ENCODE data around the gene ITGB7.
"Not testable (repeated sequence)": the region's sequence is repeated elsewhere in the genome, so short reads cannot be mapped to it uniquely, and the experiment has no call there.

ITGB7 gene

DNA sequence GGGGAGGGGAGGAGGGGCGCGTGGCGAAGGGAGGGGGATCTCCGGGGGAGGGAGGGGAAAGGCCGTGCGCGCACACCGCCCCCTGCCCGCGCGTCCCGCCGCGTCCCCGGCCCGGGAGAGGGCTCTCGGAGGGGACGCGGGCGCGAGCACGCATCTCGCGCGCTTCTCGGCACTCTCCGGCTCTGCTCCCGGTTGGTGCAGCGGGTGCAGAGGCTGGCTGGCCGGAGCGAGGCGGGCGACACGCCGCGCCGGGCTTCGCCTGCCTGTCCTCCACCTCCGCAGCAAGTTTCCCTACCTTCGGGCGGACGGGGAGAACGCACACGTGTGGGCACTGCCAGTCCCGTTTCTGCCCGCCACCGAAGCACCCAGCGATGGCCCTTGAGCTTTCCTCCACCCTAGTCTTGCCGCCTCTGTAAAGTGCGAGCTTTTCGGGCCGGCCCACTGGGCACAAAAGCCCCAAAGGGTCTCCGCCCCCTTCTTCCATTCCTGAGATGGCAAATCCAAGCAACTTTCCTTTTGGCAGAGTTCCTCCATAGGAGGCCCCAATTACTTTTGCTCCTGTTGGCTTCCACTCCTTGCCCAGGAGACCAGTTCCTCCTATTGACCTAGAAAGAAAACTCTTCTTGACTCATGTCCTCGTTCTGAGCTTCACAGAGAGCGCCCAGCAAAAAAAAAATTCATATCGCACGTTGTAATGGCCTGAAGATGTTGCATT lies 26.0 kb downstream of the ITGB7 start:
- in situ Hi-C loops (cut with MboI; ENCODE audit: low sequenced_read_pairs), result loop anchor here (10.0 kb wide), 1 partner anchor 116 kb away; no protein-coding TSS in a partner anchor

DNA sequence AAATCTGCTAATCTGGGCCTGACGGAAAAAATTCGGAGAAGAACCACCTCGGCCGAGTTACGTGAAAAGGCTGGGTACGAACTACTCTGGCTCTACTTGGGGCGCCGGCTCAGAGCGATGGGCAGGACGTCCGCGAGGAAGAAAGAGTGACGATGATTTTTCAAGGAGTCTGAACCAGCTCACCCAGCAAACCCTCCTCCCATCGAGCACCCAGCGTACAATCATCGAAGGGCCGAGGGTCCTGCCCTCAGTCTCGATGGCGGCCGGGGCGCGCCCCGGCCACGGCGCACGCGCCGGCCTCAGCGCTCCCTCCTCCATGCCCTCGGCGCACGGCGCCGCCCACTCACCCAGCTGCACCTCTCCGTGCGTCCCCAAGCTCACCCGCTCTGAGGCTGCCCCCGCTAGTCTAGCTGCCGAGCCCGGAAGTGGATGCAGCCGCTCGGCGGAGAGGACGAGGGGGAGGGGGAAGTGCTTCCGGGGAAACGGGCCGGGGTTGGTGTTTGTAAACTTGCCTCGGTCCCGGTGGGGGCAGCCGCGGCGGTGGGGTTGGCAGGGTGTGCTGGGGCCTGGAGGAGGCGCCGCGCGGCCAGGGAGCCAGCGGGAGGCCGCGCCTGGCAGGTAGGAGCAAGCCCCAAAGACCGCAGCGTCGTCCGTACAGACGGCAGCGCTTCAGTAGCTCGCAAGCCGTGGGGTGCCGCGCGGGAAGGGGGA lies 26.7 kb downstream of the ITGB7 start, which contains the start of the genes CSAD and ZNF740:
Gene CSAD (minus strand): TSS at position 706 of the 711 bp plus-strand sequence. CDS start 7,455 bp downstream, outside the sequence.
Gene ZNF740 (plus strand): TSS at position 503 of the 711 bp plus-strand sequence. CDS start 1,262 bp downstream, outside the sequence.
- in situ Hi-C loops (cut with MboI; ENCODE audit: low sequenced_read_pairs), result loop anchor here (10.0 kb wide), 1 partner anchor 116 kb away; no protein-coding TSS in a partner anchor

DNA sequence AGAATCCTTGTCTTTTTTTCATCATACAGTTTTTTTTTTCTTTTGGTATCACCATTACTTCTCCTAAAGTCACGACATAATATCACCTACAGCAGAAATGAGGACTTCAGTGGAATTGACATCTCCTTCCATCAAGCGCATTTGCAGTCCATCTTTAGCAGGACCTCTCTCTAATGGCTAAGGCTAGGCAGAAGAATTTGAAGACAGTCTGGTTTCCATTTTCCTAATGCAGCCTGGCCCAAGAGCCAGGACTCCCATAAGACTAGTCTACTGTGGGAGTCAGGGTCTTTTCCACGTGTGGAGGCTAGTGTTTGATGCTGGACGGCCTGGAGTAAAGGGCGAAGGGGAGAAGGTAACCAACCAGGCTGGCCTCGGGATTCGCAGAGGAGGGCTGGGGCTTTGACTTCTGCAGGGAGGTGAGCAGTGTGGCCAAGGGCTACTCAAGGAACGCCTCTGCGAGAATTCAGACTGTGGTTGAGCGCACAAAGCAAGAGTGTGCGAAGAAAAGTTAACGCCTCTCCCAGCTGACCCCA lies 27.3 kb downstream of the ITGB7 start:
- in situ Hi-C loops (cut with MboI; ENCODE audit: low sequenced_read_pairs), result loop anchor here (10.0 kb wide), 1 partner anchor 115 kb away; no protein-coding TSS in a partner anchor

DNA sequence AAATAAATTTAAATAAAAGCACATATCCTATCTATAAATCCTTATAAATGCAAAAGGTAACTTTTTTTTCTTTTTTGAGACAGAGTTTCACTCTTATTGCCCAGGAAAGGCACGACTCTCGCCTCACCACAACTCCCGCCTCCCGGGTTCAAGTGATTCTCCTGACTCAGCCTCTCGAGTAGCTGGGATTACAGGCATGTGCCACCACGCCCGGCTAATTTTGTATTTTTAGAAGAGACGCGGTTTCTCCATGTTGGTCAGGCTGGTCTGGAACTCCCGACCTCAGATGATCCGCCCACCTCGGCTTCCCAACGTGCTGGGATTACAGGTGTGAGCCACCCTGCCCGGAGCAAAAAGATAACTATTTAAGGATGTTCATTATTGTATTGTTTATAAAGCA lies 28.2 kb downstream of the ITGB7 start:
- in situ Hi-C loops (cut with MboI; ENCODE audit: low sequenced_read_pairs), result not testable (repeated sequence)

DNA sequence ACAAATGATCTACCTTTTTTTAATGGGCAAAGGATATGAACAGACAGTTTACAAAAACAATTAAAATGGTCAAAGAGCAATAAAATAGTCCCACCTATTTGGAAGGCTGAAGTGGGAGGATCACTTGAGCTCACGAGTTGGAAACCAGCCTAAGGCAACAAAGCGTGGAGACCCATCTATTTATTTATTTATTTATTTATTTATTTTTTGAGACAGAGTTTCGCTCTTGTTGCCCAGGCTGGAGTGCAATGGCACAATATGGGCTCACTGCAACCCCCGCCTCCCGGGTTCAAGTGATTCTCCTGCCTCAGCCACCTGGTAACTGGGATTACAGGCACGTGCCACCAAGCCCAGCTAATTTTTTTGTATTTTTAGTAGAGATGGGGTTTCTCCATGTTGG lies 29.6 kb downstream of the ITGB7 start:
- in situ Hi-C loops (cut with MboI; ENCODE audit: low sequenced_read_pairs), result not testable (repeated sequence)

DNA sequence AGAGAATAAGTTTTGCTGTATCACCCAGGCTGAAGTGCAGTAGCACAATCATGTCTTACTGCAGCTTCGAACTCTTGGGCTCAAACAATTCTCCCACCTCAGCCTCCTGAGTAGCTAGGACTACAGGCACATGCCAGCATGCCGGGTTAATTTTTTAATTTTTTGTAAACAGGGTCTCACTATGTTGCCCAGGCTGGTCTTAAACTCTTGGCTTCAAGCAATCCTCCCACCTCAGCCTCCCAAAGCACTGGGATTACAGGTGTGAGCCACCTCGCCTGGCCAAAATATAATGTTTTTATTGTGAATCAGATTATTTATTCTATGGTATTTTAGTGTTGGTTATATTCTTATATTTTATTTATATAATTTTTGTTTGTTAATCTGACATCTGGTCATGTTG lies 30.3 kb downstream of the ITGB7 start:
- in situ Hi-C loops (cut with MboI; ENCODE audit: low sequenced_read_pairs), result no loop called here

DNA sequence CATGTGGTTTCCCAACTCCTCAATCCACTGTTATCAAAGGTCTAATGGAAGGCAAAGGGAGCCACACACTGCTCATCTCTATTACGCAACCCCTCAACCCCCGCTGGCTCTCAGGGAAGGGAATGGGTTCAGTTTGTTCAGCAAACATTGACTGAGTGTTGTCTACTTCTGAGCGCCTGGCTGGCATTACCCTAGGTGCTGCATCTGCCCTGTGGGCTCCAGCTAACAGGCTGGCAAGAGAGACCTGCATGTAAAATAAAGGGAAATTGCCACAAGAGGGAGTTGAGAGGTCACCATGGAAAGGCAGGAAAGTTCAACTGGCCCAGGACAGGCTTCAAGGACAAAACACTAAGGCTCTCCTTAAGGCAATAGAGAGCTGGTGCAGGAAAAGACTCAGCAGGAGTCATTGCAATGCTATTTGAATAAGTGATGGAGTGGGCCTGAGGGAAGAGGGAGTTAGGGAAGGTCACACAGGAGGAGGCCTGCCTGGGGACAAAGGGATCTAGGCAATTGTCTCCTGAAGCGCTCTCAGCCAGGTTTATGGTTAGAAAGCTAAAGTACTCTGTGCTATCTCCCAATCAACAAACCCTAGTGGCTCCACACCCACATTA lies 32.1 kb downstream of the ITGB7 start:
- in situ Hi-C loops (cut with MboI; ENCODE audit: low sequenced_read_pairs), result no loop called here

DNA sequence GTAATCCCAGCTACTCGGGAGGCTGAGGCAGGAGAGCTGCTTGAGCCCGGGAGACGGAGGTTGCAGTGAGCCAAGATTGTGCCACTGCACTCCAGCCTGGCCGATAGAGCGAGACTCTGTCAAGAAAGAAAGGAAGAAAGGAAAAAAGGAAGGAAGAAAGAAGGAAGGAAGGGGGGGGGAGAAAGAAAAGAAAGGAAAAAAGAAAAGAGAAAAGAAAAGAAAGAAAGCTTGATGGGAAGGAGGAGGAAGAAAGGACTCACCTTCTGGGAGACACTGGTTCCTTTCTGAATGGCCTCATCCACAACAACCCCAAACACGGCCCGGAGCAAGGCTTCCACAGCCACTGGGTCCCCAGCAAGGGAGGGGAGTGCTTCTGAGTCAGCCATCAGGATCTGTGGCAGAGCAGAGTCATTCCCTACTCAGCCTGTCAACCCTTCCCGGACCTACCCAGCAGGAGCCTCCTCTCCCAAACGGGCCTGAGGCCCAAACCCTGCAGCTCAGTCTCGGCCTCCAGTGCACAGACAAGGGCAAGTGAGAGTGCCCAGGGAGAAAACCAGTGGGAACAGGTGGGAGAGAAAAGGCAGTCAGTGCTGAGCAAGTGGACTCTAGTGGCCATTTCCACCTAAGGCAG lies 33.9 kb downstream of the ITGB7 start:
- in situ Hi-C loops (cut with MboI; ENCODE audit: low sequenced_read_pairs), result no loop called here

DNA sequence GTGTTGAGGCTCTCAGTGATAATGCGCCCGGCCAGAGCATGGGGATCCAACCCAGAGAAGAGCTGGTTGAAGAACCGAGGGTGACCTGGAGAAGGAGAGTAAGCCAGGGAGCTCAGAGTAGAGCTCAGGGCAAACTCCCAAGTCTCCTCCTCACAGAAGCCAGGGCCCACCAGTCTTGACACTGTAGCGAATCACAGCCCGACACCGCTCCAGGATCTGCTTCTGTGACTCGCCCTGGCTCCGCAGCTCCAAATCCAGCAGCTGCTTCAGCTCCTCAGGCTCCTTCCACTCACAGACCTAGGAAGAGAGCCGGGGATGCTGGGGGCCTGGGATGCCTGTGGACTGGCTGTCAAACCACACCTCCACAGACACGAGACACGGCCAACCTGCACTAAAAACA lies 34.7 kb downstream of the ITGB7 start:
- in situ Hi-C loops (cut with MboI; ENCODE audit: low sequenced_read_pairs), result no loop called here

DNA sequence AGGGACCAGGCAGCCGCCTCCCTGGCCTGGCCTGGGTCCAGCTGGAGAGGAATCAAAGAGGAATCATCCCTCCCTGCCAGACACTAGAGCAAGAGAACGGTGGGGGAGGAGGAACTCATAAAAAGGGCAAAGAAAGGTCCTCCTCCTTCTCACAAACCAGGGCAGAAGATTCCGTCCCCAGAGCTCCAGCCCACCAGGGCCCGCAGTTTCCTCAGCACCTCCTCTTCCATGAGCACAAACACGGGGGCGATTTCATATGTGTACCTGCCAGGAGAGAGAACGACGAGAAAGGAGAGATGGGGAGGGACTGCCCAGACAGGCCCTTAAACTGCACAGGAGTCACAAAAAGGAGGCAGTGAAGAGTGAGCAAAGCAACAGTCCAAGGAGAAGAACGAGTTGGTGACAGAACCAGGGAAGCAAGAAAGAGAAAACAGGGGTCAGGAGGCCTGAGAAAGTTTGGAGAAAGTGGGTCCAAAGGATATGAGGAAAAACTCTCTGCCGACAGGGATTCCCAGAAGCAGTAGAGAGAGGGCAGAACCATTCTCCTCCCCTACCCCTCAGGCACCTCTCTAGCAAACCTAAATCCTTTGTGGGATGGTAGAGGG lies 35.2 kb downstream of the ITGB7 start:
- in situ Hi-C loops (cut with MboI; ENCODE audit: low sequenced_read_pairs), result no loop called here

DNA sequence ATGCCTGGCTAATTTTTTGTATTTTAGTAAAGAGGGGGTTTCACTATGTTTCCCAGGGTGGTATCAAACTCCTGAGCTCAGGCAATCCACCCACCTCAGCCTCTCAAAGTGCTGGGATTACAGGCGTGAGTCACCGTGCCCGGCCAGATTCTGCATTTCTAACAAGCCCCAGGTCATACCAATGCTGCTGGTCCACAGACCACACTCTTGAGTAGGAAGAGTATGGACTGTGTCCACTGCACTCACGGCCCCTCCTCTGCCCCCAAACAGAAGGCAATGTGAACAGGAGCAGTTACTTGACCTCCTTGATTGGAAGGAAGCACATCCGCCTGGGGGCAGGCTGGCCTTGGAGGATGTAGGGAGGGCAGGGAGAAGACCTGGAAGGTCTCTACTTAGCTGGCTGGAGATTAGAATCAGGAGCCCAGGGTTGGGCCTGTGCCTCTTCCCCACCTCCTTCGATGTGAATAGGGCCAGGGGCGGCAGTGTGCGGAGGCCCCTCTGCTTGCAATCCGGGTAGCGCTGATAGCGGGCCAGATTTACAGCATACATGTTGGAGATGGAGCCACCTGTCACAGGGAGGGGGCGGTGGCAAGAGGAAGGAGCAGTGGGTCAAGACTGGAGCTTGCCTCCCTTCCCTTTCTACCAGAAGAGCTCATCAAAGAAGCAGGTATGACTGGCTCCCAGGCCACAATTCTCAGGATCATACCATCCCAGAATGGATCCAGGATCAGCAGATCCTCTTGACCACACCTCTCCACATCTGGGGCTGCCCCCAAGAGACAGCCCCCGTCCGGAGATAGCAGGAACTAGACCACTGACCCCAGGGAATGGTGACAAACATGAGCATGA lies 36.0 kb downstream of the ITGB7 start:
- in situ Hi-C loops (cut with MboI; ENCODE audit: low sequenced_read_pairs), result no loop called here

DNA sequence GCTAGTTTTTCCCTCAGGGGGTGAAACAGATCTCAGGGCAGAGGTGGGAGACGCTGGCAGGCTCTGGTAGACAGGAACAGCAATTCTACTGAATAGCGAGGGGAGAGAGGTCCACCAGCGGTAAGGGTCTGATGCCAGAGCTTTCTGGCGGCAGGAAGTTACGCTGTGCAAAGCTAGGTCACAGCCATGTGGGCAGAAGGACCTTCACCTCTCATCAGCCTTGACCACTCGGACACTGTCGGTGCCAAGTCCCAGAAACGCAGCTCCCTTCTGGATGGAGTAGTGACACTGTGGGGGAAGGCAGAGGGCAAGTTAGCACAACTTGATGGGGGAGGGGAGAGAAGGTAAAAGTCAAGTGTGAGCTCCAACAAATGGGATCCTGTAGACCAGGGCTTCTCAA lies 36.8 kb downstream of the ITGB7 start:
- in situ Hi-C loops (cut with MboI; ENCODE audit: low sequenced_read_pairs), result no loop called here

DNA sequence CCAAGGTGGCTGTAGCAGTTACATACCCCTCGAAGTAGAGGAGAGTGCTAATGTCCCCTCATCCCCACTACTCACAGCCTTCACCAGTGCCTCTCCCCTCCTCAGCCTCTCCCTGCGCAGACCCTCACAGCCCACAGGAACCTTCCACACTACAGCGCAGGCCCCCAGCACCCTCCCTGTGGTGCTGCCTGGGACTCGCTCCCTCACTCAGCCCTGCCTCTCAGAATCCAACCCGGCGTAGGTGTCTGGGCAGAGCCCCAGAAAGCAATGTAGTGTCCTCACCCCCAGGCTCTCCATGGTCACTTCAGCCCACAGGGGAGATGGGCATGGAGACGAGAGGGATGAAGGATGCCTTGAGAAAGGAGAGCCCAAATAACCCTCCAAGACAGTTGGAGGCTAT lies 37.4 kb downstream of the ITGB7 start:
- in situ Hi-C loops (cut with MboI; ENCODE audit: low sequenced_read_pairs), result no loop called here

DNA sequence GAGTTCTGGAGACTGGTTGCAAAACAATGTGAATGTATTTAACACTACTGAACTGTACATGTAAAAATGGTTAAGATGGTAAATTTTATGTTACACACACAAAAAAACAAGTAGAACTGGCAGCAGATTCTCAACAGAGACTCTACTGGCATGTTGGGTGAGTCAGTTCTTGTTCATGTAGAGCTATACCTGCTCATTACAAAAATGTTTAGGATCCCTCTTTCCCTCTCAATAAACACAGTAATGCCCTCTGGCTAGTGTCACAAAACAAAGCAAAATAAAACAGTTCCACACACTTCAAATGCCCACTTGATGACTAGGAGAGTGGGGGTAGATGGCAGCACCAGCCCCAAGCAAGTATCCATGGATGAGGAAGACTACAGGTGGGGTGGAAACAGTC lies 40.2 kb downstream of the ITGB7 start:
- in situ Hi-C loops (cut with MboI; ENCODE audit: low sequenced_read_pairs), result no loop called here

DNA sequence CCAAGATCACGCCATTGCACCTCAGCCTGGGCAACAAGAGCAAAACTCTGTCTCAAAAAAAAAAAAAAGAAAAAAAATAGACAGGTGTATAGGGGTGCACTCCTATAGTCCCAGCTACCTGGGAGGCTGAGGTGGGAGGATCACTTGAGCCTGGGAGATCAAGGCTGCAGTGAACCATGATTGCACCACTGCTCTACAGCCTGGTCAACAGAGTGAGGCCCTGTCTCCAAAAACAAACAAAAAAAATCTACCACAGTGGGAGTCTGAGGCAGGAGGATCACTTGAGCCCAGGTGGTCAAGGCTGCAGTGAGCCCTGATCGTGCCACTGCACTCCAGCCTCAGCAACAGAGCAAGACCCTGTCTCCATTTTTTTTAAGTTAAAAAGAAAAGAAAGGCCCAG lies 44.0 kb downstream of the ITGB7 start:
- in situ Hi-C loops (cut with MboI; ENCODE audit: low sequenced_read_pairs), result not testable (repeated sequence)

DNA sequence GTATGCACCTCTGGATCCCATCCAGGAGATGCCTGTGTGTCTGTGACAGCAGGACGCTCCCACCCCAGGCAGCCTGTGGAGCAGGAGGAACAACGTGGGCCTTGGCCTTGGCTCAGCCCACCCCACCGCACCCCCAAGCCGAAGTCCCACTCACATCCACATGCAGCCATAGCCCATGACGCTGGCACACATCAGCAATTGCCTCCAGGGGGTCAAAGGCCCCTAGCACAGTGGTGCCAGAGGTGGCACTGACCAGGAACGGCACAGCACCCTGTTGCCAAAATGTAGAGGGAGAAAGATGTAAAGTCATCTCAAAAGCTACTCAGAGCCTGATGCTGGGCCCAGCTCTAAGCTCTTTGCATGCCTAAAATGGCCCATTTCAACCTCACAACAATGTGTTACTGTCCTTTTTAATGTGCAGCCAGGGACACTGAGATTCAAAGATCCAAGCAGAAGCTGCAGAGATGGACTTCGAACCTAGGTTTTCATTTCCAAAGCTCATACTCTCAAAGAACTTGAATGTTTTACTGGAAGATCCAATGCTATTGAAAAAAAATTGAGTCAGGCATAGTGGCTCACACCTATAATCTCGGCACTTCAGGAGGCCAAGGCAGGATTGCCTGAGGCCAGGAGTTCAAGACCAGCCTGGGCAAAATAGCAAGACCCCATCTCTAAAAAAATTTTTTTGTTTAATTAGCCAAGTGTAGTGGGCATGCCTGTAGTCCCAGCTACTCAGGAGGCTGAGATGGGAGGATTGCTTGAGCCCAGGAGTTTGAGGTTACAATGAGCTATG lies 45.7 kb downstream of the ITGB7 start:
- in situ Hi-C loops (cut with MboI; ENCODE audit: low sequenced_read_pairs), result no loop called here

DNA sequence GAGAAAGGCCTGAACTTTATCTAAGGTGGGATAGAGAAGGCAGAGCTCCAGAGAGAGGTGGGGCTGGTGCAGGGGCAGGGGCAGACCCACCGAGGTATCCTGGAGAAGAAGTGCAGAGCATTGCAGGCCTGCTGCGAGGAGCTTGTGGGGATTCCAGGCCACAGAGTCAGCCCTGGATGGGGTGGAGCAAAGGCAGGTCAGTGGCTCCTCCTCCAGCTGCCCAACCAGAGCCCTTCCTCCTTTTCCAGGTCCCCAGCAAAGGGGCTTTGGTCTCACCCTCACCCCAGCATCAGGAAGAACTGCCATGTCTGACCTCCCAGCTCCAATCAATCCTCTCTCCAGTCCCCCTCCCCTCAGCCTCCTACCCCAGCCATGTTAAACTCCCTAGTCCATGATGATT lies 46.4 kb downstream of the ITGB7 start:
- in situ Hi-C loops (cut with MboI; ENCODE audit: low sequenced_read_pairs), result no loop called here

DNA sequence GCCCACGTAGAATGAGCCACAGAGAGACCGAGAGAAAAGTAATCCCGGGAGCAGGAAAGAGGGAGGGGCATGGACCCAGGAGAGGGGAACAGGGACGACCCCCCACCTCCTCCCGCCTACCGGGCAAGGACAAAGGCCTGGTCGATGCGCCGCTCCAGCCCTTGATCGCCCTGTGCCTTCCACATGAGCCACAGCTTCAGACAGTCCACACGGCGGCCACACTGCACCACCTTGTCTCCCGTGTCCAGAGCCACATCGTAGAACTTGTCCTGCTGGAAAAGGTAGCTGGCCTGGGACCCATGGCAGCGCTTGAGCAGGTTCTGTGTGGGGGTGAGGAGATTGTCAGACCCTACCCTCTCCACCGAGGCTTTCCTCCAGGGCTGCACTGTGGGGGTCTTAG lies 47.1 kb downstream of the ITGB7 start:
- in situ Hi-C loops (cut with MboI; ENCODE audit: low sequenced_read_pairs), result no loop called here

Measured in HL-60/S4 (cell line).